Astrocyte of the hippocampus (primary cell): Measurements from ENCODE around the gene CAB39L.

Experiments used
- DNase-seq: peaks from one replicate; pipeline ENCODE4 v3.0.0; 2011; ENCODE audit warnings: low read depth, low spot score

The CAB39L gene

DNA sequence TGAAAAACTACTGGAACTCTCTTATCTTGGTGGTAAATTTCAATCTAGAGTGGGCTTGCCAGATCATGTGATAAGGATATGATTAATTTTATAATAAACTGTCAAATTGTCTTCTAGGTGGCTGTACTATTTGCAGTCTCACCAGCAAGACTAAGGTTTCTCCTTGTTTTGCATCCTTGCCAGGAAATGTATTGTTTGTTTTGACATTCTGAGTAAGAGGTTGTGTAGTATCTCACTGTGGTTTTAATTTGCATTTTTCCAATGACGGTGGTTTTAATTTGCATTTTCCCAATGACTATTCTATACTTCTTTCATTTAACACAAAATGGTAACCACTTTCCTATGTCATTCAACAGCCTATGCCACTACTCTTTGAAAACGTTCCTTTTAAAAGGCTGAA lies 2.0 kb downstream of the CAB39L start:
- DNase-seq: peak; percentile 85

DNA sequence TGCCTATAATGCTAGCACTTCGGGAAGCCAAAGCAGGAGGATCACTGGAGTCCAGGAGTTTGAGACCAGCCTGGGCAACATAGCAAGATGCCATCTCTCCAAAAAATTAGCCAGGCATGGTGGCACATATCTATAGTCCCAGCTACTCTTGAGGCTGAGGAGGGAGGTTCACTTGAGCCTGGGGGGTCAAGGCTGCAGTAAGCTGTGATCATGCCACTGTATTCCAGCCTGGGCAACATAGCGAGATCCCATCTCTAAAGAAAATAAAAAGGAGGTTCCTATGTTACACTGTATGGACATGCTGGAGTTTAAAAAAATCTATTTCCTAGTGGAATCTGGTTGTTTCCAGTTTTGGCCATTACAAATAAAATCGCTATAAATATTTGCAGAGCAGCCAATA lies 2.6 kb downstream of the CAB39L start:
- DNase-seq: no peak

DNA sequence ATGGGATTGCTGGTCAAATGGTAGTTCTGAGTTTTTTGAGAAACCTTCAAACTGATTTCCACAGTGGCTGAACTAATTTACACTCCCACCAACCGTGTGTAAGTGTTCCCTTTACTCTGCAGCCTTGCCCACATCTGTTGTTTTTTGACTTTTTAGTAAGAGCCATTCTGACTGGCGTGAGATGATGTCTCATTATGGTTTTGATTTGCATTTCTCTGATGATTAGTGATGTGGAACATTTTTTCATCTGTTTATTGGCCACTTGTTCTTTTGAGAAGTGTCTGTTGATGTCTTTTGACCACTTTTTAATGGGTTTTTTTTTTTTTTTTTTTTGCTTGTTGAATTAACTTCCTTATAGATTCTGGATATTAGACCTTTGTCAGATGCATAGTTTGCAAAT lies 4.3 kb downstream of the CAB39L start:
- no peak for DNase-seq

DNA sequence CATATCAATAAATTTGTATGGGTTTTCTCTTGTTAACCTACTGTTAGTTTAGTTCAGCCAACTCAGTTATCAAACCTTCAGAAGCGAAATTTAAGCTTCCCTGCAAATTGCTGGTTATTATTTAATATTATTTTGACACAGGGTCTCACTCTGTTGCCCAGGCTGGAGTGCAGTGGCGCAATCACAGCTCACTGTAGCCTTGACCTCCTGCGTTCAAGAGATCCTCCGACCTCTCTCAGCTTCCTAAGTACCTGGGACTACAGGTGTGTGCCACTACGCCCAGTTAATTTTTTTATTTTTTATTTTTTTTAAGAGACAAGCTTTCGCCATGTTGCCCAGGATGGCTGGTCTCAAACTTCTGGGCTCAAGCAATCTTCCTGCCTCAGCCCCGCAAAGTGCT lies 6.2 kb downstream of the CAB39L start:
- no peak for DNase-seq

DNA sequence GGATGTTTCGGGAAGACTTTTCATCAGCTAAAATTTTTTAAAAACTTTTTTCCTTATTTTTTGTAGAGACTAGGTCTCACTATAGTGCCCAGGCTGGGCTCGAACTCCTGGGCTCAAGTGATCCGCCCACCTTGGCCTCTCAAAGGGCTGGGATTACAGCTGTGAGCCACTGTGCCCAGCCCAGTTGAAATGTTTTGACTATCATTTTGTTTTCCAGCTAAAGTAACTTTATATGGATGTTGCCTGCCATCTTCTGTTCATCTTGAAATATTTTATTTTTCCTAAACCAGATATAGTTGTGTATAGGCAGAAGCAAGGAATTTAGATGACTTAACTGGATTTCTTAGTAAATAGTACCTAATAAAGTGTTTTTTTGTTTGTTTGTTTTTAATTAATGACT lies 7.0 kb downstream of the CAB39L start:
- peak; percentile 43 for DNase-seq

DNA sequence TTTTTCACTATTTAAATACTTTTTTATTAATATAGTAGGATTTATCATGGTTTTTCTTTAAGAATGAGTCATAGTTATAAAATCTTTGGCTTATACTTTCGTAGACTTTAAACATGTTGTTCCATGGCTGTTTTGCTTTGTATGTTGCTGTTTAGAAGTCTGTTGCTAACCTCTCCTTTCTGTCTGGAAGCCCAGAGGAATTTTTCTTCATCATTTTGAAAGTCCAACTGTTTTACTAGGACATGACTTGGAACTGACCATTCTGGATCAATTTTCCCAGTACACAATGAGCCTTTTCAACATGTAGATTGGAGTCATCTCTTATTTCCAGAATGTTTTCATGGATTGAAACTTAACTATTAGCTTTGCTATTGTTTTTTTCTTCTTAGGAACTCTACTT lies 7.9 kb downstream of the CAB39L start:
- DNase-seq: peak; percentile 16

DNA sequence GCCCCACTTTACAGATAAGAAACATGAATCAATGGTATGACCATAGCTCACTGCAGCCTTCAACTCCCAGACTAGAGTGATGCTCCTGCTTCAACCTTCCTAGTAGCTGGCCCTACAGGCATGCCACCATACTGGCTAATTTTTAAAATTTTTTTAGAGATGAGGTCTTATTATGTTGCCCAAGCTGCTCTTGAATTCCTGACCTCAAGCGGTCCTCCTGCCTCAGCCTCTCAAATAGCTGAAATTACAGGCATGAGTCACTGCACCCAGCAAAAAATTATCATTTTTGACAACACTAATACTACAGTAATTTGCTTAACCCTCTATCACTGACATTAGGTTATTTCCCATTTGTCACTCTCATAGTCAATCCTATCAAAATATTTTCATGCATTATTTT lies 14.7 kb downstream of the CAB39L start:
- DNase-seq: no peak

DNA sequence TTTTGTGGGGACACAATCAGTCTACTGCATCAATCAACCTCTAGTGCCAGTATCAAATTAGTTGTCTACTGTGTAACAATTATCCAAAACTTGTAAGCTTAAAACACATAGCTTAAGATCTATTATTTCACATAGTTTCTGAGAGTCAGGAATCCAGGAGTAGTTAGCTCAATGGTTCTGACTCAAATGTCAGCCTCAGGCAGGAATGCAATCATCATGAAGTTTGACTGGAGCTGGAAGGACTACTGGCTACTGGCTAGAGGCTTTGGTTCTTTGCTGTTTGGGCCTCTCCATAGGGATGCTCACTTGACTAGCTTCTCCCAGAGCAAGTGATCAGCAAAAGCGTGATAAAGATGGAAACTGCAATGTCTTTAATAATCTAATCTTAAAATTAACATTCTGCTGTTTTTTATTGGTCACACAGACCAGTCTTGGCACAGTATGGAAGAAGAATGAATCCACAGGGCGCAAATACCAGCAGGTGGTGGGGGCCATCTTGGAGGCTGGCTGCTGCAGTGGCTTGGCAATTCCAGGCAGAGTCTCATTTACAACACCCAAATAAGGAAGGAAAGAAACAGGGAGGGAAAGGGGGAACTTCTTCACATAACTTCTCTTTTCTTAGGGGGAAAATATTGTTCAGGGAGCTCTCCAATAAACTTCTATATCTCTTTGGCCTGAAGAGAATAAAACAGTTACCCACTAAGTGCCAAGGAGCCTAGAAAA lies 15.7 kb downstream of the CAB39L start:
- no peak for DNase-seq

DNA sequence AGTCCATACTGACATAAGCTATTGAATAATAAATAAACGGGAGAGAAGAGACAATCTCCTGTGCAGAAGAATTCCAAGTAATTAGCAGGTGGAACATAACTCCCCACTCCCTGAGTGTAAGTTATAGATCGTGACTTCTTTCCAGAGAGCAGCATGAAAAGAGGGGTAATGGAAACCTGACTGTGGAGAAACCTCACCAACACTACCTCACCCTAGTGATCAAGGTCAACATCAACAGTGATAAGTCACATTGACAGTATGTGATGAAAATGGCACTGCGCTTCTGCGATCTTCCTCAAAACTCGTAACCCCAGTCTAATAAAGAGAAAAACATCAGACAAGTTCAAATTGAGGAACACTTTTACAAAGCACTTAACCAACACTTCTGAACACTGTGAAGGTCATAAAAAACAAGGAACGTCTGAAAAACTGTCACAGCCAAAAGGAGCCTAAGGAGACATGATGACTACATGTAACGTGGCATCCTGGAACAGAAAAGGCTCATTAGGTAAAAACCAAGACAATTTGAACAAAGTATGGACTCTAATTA lies 19.8 kb downstream of the CAB39L start:
- DNase-seq: no peak

DNA sequence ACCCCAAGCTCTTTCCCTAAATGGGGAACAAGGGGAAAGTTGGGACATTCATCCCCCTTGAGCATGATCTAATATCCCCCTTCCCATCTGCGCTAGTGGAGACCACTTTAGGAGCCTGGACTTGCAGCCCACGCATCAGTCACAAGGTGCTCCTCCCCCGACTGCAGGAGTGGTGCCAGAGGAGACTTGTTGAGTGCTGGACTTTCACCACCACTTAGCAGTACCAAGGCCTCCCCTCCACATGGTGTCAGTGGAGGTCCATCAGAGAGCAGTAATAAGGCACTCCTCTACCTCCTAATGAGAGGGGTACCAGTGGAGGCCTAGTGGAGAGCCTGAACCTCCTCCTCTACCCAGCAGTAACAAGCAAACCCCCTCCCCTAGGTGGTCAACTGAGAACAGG lies 22.5 kb downstream of the CAB39L start:
- no peak for DNase-seq

DNA sequence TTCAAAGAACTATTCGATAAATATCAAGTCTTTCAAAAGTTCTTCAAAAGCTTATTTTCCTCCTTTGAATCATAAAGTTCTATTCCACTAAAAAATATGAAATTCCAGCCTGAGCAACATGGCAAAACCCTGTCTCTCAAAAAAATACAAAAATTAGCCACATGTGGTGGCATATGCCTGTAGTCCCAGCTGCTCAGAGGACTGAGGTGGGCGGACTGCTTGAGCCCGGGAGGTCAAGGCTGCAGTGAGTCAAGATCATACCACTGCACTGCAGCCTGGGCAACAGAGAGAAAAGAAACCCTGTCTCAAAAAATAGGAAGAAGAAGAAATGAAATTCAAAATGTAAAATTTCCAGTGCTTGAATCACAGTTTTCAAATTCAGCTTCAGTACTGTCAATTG lies 24.6 kb downstream of the CAB39L start:
- DNase-seq: no peak

DNA sequence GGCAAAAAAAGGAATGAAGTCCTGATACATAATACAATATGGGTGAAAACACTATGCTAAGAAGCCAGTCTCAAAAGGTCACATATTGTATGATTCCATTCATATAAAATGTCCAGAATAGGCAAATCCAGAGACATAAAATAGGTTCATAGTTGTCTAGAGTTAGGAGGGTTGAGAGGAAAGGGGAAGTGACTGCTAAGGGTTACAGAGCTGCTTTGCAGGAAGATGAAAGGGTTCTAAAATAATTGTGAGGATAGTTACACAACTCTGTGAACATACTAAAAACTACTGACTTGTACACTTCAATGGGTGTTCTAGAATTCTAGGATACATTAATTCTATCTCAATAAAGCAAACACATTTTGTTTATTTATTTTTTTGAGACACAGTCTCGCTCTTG lies 25.7 kb downstream of the CAB39L start:
- no peak for DNase-seq

DNA sequence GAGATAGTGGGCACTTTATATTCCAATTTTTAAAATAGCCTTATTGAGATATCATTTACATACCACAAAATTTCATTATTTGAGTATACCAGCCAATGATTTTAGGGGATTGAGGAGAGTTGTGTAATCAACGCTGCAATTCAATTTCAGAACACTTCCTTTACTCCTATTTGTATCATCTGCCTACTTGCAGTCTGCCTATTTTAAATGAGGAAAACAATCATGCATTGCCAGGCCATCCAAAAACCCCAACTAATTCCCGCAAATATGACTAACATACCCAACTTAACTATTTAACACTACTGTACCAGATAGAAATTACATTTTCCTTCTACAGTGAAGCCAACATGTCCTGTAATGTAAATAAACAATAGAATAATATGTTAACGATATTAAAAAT lies 26.7 kb downstream of the CAB39L start:
- DNase-seq: no peak

DNA sequence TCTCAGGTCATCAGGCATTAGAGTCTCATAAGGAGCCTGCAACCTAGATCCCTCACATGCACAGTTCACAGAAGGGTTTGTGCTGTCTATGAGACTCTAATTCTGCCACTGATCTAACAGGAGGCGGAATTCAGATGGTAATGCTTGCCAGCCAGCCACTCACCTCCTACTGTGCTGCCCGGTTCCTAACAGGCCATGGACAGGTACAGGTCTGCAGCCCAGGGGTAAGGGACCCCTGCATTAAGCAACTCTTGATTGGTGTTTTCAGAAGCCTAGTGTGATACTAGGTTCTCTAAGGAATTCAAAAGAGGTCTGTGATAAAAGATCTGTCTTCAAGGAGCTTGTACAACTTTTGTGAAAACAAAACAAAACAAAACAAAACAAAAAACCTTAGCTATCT lies 31.1 kb downstream of the CAB39L start:
- no peak for DNase-seq

DNA sequence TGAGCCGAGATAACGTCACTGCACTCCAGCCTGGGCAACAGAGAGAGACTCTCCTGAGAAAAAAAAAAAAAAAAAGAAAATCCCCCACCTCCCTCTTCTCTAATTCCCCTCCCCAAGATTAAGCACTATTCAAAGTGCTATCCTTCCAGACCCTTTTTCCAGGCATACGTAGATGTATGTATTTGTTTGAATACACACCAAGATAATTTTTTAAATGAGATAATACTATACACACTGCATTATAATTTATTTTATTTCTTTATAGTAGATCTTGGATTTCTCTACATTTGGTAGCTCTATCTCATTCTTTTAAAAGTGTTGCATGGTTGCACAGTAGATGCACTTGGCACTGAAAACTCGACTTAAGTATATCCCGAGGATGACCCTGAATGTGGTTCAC lies 32.5 kb downstream of the CAB39L start:
- no peak for DNase-seq

DNA sequence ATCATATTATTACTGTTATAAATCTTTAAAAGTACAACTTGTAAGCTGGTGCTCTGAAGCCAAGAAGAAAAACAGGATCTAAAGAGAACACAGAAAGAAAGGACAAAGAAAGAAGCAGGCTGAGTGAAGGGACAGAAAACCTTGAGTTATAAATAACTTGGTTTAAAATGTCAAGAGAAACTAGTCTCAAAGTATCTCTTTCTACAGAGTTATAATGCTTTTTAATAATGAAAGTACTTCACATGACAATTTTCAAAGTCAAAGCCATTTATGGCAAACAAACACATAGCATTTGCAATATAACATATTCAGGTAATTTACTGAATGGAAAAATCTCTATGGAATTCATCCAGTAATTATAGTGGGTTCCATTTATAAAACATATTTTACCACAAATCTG lies 33.4 kb downstream of the CAB39L start:
- DNase-seq: no peak

DNA sequence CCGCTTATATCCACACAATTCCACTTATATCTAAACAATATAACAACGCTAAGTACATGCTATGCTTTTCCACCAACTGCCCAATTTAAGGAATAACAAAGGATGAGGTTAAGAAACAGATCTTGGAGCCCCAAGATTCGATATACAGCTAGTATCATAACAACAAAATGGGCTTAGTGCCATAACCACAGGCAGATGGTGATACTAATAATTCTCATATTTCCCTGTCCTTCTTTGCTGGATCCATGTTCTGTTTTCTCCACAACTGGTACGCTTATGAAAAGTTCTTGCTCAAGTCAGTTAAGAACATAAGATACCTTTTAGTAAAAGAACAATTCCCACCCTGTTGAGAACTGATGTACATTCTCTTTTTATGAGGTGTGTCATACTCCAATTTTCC lies 33.9 kb downstream of the CAB39L start:
- no peak for DNase-seq

DNA sequence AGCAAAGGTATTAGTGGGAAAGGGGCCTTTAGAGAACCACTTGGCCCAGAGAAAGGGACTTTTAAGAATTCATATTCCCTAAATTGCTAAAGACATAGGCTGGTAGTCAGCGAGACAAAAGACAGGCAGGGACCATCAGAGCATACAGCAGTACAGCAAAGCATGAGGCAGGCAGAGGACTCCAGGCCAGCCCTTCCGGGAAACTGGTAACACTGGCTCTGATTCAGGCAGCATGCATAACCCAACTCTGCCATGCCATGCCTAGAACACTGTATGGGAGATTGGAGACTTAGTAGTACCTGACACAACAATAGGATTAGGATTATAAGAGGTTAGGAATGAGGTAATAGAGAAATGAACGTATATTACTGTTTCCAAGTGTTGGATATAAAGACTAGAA lies 34.9 kb downstream of the CAB39L start:
- no peak for DNase-seq

DNA sequence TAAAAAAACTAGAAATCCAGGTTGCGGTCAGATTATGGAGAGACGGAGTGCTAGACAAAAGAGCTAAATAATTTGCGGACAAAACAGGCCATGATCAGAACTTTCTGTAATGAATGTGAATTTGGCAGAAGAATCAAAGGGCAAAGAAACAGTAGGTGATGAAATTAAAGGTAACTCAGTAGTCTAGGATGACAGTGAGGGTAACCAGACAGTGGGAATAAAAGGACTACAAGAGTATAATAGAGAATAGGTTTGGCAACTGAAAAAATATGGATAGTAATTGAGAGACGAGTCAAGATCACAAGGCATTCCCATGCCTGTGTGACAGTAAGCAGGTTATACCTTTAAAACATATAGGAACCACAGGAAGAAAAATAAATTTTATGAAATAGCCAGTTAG lies 35.9 kb downstream of the CAB39L start:
- no peak for DNase-seq

DNA sequence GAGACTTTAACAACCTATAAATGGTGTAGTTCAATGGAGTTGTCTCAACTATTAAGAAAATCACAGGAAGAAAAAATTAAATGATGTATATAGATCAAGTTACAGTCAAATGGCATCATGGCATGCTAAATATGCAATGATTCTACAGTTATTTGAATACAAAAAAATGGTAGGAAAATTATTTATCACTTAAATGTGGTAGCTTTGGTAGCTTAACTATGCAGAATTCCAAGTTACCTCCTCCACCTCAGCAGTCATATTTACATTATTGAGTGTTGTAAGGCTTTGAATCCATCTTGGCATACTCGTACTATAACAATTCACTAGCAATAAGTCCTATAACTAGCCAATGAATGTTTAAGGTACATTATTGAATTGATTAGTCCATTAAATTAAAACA lies 36.8 kb downstream of the CAB39L start:
- DNase-seq: no peak

DNA sequence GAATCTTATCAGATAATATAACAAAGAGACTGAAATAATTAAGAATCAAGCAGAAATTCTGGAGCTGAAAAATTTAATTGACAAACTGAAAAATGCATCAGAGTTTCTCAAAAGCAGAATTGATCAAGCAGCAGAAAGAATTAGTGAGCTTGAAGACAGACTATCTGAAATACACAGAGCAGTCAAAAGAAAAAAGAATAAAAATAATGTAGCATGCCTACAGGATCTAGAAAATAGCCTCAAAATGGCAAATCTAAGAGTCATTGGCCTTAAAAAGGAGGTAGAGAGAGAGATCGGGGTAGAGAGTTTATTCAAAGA lies 39.2 kb downstream of the CAB39L start:
- no peak for DNase-seq

DNA sequence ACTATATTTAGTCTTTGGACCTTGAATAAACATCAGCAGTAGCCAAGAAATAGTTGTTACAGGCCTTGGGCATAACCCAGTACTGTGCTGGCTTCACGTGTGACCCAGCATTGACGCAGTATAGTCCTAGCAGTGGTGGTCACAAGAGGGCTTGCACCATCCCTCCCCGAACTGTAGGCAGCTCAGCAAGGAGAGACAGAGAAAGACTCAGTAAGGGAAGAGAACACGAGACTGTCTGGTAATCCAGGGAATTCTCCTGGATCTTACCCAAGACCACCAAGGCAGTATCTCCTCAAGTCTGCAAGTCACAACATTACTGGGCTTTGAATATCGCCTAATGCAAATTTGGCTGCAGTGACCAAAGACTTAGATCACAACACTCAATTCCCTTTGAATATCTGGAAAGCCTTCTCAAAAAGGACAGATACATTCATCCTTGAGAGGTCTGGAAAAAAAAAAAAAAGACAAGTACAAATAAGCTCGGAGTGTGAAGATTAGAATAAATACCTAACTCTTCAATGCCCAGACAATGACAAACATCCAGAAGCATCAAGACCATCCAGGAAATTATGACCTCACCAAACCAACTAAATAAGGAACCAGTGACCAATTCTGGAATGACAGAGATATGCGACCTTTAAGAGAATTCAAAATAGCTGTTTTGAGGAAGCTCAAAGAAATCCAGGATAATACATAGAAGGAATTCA lies 39.7 kb downstream of the CAB39L start:
- DNase-seq: no peak
